ENCODE measurements around the gene PCSK7. TPM values are rescaled to one million over a fixed set of nuclear protein-coding genes. Genes with fewer than 3 reads are reported as not detected.

The PCSK7 gene
- polyA plus RNA-seq, 1 donor (not counting 4 experiments of a cell fraction or from before 2014, with no cell fraction given): 32.9 TPM

DNA sequence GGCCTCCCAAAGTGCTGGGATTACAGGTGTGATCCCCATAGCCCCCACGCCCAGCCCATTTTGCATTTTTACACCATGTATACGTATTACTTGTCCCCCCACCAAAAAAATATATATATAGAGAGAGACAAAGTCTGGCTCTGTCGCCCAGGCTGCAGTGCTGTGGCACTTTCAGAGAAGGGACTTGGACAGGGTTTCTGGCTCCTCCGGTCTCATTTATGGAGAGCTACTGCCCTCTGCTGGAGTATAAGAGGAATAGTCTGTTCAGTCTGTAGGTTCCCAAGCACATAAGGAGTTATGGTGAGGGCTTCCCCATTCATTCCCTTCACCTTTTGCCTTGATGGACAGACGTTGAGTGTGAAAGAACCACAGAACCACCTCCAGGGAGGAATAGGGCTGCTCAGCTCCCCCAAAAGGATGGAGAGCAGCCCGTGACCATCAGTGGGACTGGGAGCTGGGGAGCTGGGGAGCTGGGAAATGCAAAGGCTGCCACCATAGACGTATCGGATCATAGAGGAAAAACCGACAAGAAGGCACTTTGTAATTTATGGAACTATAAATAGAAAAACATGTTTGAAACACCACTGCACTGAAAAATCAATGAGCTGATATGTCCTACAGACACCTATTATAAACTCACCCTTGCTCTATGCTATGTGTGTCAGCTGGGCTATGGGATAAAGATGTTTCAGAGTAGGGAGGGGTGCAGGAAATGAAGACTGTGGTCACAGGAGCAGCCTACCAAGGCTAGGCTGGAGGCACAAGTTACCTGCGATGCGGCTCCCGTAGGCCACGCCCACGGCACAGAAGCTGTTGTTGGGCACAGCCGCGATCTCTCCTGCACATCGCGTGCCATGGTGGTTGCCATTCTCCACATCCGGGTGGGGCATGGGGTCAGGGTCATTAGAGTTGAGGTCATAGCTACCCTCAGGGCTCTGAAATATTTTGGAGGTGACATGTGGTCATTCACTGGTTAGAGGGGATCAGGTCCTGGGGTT lies 5.2 kb downstream of the PCSK7 start:
- peak; percentile 35 for DNase-seq (ENCODE audit: low read depth, low spot score)
- peak; percentile 69 for FAIRE-seq
- Histone ChIP-seq H3K9ac (ENCODE audit: control insufficient read depth, extremely low read depth, insufficient read depth, low read length) (no peak overlapping the region), H3K27me3 (ENCODE audit: control insufficient read depth, extremely low read depth, insufficient read depth, low read length) (no peaks in the 10 kb centered on the region), H3K4me2 (ENCODE audit: control insufficient read depth, extremely low read depth, insufficient read depth, low read depth, low read length) (no peak overlapping the region), H3K4me1 (ENCODE audit: control insufficient read depth, extremely low read depth, insufficient read depth, low read length) (peaks cover 9% of the 10 kb centered on the region), H3K9me3 (ENCODE audit: control insufficient read depth, low read depth, low read length) (no peaks in the 10 kb centered on the region), H2AFZ (ENCODE audit: control insufficient read depth, low read length) (no peak overlapping the region), H3K27ac (ENCODE audit: control insufficient read depth, insufficient read depth, low read length) (no peak overlapping the region), H3K4me3 (ENCODE audit: control insufficient read depth in 2 of 3, extremely low read depth in 1 of 3, insufficient read depth in 2 of 3, low read depth in 1 of 3, low read length in 3 of 3) (no peak overlapping the region), H4K20me1 (ENCODE audit: control insufficient read depth, extremely low read depth, insufficient read depth, low read length) (no peaks in the 10 kb centered on the region), H3K9me1 (ENCODE audit: control insufficient read depth, extremely low read depth, insufficient read depth, low read length) (peaks cover 2% of the 10 kb centered on the region), H3K36me3 (ENCODE audit: control insufficient read depth in 2 of 2, extremely low read depth in 1 of 2, insufficient read depth in 2 of 2, low read length in 2 of 2) (peaks cover 43 to 50% of the 10 kb centered on the region in 2 experiments), H3K79me2 (ENCODE audit: control insufficient read depth, insufficient read depth, low read length) (peaks cover 25% of the 10 kb centered on the region)
- TF ChIP-seq, protein P1, sequence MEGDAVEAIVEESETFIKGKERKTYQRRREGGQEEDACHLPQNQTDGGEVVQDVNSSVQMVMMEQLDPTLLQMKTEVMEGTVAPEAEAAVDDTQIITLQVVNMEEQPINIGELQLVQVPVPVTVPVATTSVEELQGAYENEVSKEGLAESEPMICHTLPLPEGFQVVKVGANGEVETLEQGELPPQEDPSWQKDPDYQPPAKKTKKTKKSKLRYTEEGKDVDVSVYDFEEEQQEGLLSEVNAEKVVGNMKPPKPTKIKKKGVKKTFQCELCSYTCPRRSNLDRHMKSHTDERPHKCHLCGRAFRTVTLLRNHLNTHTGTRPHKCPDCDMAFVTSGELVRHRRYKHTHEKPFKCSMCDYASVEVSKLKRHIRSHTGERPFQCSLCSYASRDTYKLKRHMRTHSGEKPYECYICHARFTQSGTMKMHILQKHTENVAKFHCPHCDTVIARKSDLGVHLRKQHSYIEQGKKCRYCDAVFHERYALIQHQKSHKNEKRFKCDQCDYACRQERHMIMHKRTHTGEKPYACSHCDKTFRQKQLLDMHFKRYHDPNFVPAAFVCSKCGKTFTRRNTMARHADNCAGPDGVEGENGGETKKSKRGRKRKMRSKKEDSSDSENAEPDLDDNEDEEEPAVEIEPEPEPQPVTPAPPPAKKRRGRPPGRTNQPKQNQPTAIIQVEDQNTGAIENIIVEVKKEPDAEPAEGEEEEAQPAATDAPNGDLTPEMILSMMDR (optimal IDR thresholded peaks at IDR 0.05 in 1 of 3, IDR thresholded peaks at IDR 0.05 in 1 of 3, conservative IDR thresholded peaks at IDR 0.05 in 1 of 3; ENCODE audit: extremely low read depth in 1 of 3, insufficient read depth in 2 of 3, low read length in 3 of 3): peak; percentile 69 to 76 (median 76)
- TF ChIP-seq EZH2 (IDR thresholded peaks at IDR 0.05; ENCODE audit: low read length): no peak
- dilution Hi-C loops (cut with MboI; ENCODE audit: extremely low pct_ligation_motif_present, low sequenced_read_pairs): no loop called here

DNA sequence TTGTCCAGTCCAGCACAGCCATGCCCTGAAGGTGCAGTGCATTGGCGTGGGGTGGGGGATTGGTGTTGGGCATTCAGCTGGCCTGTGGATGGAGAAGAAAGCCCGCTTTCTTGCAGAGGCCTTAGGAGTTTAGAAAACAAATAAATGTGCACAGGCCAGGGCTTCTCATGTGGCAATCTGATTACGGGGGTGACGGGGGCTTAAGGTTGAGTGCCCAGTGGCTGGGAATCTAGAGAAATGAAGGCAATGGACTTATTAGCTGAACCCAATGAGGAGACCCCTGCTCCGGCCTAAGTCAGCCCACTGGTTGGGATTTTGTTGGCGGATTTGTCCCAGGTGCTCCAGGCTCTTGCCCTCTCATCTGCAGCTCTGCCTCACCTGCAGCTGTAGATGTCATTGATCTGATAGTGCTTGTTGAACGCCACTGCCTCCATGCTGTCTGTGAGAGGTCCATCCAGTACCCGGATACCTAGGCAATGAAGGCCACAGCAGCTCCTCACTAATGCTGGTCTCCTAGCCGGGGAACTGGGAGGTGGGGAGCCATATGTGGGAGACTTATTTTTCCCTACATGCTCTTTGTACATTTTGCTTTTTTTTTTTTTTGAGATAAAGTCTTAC lies 6.2 kb downstream of the PCSK7 start:
- Histone ChIP-seq H3K4me1 (ENCODE audit: control insufficient read depth, extremely low read depth, insufficient read depth, low read length) (peaks cover 5% of the 10 kb centered on the region), H3K4me3 (ENCODE audit: control insufficient read depth in 2 of 3, extremely low read depth in 1 of 3, insufficient read depth in 2 of 3, low read depth in 1 of 3, low read length in 3 of 3) (no peak overlapping the region), H3K9me1 (ENCODE audit: control insufficient read depth, extremely low read depth, insufficient read depth, low read length) (peaks cover 2% of the 10 kb centered on the region), H4K20me1 (ENCODE audit: control insufficient read depth, extremely low read depth, insufficient read depth, low read length) (no peaks in the 10 kb centered on the region), H3K27me3 (ENCODE audit: control insufficient read depth, extremely low read depth, insufficient read depth, low read length) (no peaks in the 10 kb centered on the region), H3K9me3 (ENCODE audit: control insufficient read depth, low read depth, low read length) (no peaks in the 10 kb centered on the region), H3K36me3 (ENCODE audit: control insufficient read depth in 2 of 2, extremely low read depth in 1 of 2, insufficient read depth in 2 of 2, low read length in 2 of 2) (peaks cover 47 to 55% of the 10 kb centered on the region in 2 experiments), H3K79me2 (ENCODE audit: control insufficient read depth, insufficient read depth, low read length) (peaks cover 15% of the 10 kb centered on the region), H3K4me2 (ENCODE audit: control insufficient read depth, extremely low read depth, insufficient read depth, low read depth, low read length) (no peak overlapping the region), H3K9ac (ENCODE audit: control insufficient read depth, extremely low read depth, insufficient read depth, low read length) (no peak overlapping the region), H3K27ac (ENCODE audit: control insufficient read depth, insufficient read depth, low read length) (no peak overlapping the region), H2AFZ (ENCODE audit: control insufficient read depth, low read length) (no peak overlapping the region)
- dilution Hi-C loops (cut with MboI; ENCODE audit: extremely low pct_ligation_motif_present, low sequenced_read_pairs): no loop called here
- no peak for TF ChIP-seq EZH2 (IDR thresholded peaks at IDR 0.05; ENCODE audit: low read length)
- FAIRE-seq (no peak), DNase-seq (ENCODE audit: low read depth, low spot score) (no peak)

Data from keratinocyte (primary cell).